GM18511 (cell line): ENCODE results near the gene ANXA6.
A peak's percentile ranks its signal among the peaks of the same experiment; 100 is the strongest.
"Not testable (repeated sequence)": the region's sequence is repeated elsewhere in the genome, so short reads cannot be mapped to it uniquely, and the experiment has no call there.

Experiments
- ATAC-seq: cut with Tn5 transposase; IDR thresholded peaks from one replicate; pipeline ENCODE4 v1.9.1; 2021; ENCODE audit warnings: mild to moderate bottlenecking, moderate library complexity; ENCODE audit not compliant: unreplicated experiment

Gene ANXA6

DNA sequence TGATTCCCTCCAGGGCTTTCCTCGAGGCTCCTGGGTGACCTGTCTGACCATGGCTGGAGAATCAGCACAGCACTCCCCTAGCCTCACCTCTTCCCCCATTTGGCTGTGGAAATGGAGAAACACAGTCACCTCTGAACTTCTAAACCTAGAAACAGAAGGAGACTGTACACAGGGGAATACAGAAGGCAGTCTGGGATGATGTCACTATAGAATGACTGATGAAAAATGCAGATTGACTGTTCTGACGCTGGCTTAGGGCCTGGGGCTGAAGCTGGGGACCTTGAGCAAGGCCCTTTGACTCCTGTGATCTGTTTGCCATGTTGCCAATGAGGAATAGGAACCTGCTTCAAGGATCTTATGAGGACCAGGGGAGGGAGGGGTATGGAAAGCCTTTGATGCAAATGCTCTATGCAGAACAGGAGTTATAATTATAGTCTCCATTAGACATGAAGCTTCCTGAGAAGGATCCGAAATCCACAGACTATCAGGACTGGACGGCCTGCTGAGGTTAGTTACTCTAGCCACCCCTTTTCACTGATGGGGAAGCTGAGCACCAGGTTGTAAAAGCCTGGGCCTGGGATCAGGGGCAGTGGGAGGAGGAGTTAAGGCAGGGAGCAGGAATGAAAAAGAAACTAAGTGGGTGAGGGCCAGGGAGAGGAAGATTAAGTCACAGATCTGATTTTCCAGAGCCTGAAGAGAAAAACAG lies 24.4 kb upstream of the ANXA6 start:
- ATAC-seq = no peak

DNA sequence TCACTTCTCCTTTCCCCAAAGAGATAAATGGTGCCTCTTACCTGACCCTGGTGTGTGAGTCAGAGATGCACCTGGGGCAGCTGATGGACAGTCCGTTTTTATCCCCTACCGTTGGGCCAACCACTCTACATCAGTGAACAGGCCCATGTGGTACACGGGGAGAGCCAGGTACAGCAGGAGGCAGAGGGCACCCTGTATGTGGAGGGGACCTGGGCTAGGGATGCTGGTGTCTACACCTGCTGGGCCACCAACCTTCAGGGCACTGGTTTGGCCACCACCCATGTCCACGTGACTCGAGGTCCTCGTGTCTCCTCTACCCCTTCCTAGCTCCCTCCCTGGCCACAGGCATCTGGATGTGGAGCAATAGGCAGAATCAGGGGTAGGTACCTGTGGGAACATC lies 22.7 kb upstream of the ANXA6 start:
- ATAC-seq = no peak

DNA sequence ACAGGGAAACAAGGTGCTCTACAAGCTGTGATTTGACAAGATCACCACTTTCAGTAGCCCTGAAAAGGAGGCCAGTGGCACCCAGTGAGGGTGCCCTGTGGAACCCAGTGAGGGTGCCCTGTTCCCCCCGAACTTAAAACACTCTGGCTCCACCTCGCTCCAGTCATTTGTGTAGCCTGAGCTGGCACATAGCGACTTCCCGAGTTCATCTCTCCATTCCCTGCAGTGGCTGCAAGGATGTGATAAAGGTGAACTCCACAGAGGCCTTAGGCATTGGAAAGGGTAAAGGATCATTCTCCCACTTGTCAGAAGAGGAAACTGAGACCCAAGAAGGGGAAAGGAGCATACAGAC lies 21.9 kb upstream of the ANXA6 start:
- ATAC-seq = no peak

DNA sequence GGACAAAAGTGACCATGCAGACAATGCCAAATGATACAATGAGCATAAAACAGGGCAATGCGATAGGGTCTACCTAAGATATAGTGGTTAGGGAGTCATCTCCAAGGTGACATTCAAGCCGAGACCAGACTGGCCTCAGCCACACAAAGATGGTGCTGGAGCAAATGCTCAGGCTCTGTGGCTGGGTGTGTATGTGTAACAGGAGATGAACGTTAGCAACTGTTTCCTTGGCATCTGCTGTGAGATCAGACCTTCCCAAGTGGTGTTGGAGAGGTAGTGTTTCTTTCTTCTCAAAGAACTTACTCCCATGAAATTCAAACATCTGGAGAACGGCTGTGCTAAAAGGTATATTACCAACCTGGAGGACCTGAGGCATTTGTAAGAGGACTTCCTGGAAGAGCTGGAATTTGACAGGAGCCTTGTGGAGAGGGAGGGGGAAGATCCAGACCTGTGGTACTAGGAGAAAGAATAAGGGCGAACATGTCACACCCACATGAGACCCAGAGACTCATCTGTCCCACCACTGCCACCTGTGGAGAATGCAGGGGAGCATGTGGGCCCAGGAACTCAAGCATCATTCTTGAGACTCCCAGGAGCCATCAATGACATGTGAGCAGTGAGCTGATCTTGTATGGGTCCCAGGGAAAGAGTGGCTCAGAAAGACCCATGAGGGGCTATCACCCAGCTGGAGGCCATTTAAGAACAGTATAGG lies 21.4 kb upstream of the ANXA6 start:
- ATAC-seq = no peak

DNA sequence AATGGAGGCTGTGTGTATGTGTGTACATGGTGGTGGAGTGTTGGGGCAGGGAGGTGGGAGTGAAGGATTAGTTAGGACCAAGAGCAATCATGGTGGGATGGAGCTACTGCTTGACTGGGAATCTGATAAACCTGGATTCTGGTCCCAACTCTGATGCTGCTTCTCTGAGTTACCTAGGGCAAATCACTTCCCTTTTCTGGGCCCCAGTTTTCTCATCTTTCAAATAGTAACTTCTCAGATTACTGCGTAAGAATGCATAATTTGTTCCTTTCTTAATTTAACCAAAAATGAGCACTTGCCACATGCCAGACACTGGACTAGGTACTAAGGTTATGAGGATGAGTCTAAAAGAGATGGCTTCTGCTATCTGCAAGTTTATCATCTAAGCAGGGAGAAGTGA lies 20.8 kb upstream of the ANXA6 start:
- no peak for ATAC-seq

DNA sequence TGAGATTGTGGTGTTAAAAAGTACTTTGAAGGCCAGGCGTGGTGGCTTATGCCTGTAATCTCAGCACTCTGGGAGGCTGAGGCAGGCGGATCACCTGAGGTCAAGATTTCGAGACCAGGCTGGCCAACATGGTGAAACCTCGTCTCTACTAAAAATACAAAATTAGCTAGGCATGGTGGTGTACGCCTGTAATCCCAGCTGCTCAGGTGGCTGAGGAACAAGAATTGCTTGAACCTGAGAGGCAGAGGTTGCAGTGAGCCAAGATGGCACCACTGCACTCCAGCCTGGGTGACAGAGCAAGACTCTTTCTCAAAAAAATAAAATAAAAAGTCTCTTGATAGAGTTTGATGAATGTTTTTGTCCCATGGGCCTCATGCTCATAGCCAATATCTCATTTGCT lies 18.7 kb upstream of the ANXA6 start:
- ATAC-seq = not testable (repeated sequence)

DNA sequence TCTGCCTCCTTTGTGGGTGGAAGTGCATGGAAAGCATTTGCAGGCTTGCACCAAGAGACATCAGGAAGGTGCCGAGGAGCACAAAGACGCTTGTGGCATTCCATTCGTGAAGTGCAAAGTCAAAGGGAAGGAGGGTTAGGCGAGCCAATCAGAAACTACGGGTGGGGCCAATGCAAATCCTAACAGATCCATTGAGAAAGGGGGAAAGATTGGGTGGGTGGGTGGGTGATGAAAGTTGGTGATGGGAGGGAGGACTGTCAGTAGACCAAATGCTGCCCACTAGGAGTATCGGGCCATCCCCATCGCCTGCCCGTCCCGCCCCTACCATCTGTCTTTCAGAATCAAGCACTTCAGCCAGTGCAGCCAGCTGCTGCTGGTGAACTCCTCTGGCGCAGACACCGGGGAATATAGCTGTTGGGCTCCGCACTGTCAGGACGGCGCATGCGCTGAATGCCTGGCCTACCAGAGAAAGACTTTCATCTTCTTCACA lies 17.1 kb upstream of the ANXA6 start:
- no peak for ATAC-seq

DNA sequence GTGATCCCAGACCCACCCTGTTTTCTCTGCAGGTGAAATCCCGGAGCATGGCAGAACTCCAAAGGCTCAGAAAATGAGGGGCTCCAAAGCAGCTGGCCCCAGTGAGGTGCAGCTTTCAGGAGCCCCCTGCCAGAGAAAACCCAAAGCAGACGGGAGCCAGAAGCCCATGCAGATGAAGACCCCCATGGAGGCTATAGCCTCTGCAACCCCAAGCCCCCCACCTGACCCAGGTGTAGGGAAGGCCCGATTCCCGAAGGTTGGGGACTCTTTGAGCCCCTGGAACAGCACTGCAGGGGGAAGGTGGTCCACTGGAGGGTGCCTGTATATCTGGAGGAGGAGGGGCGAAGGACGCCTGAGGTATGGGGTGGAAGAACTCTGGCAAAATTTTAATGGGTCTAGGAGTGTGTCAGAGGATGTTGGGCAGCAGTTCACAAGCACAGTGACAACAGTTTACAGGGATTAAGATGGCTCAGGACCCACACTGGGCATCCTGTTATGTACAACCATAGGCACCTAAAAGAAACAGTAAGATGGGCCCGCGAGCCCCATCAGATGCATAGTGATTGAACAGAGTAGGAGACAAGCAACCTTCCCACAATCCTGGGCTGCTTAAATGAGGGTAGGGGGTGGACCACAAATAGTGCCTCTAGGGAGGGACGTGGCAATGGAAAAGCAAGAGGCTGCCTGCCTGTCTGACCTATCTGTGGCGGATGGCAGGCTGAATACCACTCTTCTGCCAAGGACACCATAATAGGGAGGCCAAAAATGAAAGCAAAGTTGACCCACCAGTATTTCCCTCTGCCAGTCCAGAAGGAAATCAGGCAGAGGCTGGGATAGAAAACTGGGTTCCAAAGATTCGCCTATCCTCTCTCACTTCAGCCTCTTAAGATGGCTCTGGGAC lies 16.4 kb upstream of the ANXA6 start:
- ATAC-seq = no peak

DNA sequence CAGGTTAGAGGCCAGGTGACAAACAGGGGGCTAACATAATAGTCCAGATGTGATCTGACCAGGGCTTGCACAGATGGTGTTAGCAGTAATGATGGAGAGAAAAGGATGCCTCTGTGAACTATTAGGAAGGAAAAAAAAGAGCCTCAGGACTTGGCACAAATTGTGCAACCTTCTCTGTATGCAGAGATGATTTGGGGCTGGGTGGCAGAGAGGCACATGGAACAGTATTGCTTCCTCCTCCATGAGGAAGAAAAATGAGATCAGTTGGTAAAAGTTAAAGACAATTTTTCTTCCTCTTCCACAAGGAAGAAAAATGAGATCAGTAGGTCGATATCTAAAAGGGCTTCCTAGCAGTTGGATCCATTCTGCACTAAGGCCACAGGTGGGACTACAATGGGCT lies 13.9 kb upstream of the ANXA6 start:
- no peak for ATAC-seq

DNA sequence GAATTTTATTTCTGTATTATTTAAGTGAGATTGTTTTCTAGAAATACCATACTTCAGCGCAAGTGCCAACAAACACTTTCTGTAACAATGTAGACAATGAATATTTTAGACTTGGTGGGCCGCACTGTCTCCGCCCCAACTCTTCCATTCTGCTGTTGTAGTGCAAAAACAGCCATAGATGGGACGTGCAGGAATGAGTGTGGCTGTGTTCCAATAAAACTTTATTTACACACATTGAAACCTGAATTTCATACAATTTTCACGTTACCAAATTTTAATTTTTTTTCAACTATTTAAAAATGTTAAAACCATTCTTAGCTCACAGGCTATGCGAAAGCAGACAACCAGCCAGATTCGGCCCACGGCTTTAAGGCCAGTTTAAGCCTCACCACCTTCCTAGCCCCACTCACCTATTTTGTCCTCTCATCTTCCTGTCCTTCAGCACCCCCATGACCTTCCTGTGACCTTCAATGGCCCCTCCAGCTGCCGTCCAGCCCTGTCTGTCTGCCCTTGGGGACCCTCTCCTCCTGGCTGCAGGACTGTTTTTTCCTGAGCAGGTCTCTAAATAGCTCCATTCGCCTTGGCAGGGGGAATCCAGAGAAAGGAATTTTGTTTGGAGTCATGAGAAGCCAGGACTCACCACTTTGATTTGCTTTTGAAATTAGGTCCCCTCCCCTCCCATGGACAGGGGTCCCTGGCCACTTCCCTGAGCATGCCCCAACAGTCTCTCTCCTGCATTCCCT lies 11.2 kb upstream of the ANXA6 start:
- ATAC-seq = no peak

DNA sequence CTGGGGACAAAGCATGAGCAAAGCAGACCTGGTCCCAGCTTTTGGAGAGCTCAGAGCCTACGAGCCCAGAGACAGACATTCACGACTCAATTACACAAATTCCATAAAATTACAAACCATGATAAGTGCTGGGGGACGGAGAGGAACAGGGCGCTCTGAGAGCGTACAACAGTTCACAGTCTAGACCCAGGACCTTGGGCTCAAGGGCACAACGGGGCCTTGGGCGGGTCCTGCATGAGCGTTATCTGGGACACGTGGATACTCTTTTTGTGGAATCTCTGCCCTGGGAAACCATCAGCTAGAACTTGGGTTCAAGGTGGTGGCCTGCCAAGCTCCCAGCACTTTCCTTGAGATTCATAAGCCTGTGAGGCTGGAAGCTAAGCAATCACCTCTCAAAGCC lies 9.4 kb upstream of the ANXA6 start:
- ATAC-seq = no peak

DNA sequence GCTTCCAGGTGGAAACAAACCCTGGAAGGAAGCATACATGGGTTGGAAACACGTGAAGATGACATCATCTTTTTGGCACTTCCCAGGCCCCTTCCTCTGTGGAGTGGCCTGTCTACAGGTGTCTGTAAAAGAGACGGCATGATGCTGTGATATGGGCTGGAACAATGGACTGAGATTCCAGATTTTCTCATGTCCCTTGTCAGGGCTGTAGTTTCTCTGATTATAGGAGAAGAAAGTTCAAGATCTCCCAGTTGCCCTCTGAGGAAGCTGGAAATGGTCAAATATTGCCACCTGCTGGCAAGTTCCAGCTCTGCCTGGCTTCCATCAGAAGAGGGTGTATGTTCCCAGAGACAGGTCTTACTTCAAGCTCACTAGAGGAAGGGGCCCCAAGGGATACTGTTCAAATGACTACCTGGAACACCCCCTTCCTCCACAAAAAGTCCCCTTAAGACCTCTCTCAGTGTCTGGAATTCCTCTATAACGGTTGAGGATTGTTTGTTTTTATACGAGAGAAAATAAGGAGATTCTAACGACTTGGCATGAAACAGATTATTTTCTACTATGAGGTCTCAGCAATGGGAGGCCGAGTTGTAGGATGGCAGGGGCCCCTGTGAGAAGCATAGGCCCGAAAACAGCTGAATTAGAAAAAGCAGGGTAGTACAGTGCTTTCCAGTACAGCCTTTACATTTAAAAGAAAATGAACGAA lies 7.3 kb upstream of the ANXA6 start:
- peak; percentile 92 for ATAC-seq

DNA sequence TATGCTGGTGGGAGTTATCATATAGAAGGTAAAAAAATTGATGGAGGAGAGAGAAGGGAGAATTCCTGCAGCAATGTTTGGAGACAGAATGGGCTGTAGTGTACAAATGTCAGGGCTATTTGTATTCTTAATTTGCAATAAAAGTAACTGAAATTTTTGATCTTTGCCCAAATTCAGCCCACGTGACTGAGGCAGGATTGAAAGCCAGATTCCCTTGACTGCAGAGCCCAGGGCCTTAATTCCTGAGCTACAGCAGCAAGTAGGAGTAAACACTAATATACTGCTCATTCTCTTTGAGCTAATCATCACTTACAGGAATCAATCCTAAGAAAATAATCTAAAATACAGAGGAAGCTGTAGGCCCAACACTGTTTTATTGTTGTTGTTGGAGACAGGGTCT lies 5.2 kb upstream of the ANXA6 start:
- ATAC-seq = no peak

DNA sequence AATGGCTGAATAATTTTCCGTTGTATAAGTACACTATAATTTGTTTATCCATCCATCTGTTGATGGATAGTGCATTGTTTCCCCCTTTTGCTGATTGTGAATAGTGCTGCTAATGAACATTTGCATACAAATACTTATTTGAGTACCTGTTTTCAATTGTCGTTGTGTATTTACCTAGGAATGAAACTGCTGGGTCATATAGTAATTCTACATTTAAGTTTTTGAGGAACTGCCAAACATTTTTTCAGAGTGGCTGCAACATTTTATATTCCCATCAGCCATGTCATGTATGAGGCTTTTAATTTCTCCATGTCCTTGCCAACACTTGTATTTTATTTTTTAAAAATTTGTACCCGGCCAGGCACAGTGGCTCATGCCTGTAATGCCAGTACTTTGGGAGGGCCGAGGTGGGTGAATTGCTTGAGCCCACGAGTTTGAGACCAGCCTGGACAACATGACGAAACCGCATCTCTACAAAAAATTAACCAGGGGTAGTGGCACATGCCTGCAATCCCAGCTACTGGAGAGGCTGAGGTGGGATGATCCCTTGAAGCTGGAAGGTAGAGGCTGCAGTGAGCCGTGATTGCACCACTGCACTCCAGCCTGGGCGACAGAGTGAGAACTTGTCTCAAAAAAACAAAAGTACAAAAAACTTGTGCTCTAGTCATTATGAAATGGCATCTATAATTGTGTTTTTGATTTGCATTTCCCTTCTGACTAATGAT lies 2.2 kb upstream of the ANXA6 start:
- no peak for ATAC-seq

DNA sequence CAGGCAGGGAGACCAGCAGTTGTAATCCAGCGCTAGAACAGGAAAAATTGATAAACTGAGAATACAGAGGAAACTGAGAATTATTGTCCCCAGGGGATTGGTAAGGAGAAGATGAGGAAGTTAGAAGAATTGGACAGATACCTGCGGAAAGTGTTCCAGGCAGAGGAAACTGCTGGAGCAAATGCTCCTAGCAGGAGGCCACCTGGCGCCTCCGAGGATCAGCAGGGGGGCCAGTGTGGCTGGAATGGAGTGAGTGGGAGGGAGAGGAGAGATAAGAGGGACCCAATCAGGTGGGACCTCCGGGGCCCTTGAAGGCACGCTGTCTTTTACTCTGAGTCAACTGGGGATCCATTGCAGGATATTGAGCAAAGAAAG lies 695 bp upstream of the ANXA6 start:
- no peak for ATAC-seq

DNA sequence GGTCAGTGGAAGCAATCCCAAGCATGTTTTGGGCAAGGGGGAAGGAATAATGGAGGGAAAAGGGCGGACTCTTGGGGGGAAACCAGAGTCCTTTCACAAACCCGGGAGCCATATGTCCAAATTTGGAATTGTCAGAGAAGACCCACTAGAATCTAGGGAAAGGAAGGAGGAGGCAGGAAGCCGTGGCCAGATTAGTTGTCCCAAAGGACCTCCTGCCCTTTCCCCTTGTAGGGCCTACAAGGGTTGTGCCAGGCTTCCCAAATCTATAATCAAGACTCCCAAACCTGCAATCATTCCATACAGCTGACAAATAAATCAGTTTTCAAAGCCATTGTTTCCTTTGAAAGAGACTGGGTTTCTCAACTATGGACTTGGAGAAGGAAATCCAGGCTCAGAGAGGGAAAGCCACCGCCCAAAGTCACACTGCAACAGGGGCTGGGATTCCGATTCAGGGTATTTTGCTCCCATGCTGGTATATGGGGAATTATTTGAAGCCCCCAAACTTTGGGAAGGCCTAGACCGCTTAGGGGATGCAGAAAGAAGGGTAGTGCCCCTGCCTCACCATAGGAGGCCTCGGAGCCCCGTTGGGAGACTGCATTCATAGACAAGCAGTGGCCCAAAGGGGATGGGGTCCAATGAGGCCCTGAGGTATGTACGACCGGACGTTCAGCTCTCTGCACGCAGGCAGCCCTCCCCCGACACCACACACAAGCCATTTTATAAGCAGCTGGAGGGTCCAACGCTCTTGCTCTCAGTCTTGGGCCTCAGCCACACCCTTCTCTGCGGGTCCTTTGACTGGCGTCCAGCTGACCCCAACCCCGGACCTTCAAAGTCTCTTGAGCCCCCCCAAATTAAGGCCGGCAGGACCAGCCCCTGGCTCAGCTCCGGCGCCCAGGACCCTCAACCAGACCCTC lies 815 bp downstream of the ANXA6 start:
- ATAC-seq = peak; percentile 21

DNA sequence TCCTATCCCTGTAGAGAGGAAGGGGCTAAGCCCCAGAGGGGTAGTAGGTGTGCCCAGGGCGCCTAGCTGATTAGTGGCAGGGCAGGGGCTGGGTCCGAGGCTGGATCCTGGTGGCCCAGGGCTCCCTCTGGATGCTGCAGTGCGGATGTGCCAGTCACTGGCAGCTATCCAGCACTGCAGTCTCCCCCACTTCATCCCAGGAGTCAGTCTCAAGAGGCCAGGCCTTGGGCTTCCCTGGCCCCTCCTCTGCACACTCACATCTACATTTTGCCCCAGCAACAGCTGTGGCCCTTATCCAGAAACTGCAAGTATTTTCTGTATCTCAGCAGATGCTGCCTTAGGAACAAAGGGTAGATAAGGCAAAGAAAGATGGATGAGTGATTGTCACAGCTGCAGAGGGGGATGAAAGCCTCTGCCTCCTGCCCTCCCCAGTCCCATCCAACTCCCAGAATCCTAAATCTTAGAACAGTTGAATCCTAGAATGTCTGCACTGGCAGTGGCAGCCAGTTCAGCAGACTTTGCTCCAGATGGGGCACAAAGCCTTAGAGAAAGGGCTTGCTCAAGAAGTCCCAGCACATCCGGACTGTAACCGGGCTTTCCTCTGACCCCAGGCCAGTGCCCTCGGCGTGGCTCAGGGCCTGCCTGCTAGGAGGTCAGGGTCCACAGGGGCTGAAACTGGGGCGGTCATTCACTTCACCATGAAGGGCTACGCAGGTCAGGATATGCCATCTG lies 1.6 kb downstream of the ANXA6 start:
- peak; percentile 31 for ATAC-seq
